HUDEP-2 (cell line): ENCODE measurements around the gene CCDC3.

Experiments
- DNase-seq, 76 experiments: peaks; one replicate each; lab custom pipeline; 2025; ENCODE audit not compliant: unreplicated experiment in 76 of 76; lab: John Stamatoyannopoulos, UW

CCDC3 gene

GRCh38 chr10:12965571-12965970, 35.9 kb downstream of the CCDC3 start:
- DNase-seq = no peak

GRCh38 chr10:12962556-12962955, 39.0 kb downstream of the CCDC3 start:
- DNase-seq = no peak

GRCh38 chr10:12961416-12962205, 39.9 kb downstream of the CCDC3 start:
- DNase-seq = no peak

- no peak for DNase-seq
Measured at GRCh38 chr10:12960941-12961340, 40.6 kb downstream of the CCDC3 start.

DNA sequence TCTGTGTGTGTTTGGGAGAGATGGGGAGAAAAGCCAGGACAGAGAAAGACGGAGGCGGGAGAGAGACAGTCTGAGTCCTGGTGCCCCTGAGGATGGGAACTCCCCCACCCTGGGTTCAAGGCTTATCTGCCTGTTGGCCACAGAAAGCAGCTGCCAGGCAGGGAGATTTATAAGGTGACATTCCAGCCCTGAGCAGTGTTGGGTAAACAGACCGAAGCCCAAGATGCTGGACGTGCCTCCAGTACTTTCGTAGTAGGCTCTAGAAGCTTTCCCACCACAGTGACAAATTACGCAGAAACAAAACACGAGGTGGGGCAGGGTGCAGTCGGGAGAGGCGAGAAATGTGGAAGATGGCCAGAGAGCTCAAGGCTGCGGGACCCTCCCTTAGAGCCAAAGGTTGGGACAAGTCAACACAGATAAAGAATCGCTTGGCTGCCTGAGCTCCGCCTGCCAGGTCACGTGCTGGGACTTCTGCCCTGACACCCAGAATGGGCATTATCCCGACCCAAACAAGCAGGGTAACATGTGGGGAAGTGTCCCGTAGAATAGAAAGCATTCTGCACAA, 41.1 kb downstream of the CCDC3 start:
- no peak for DNase-seq

GRCh38 chr10:12958546-12959110, 42.9 kb downstream of the CCDC3 start:
- DNase-seq = no peak

GRCh38 chr10:12957081-12957480, 44.4 kb downstream of the CCDC3 start:
- no peak for DNase-seq

- no peak for DNase-seq
Measured at GRCh38 chr10:12954866-12955265, 46.6 kb downstream of the CCDC3 start.

DNA sequence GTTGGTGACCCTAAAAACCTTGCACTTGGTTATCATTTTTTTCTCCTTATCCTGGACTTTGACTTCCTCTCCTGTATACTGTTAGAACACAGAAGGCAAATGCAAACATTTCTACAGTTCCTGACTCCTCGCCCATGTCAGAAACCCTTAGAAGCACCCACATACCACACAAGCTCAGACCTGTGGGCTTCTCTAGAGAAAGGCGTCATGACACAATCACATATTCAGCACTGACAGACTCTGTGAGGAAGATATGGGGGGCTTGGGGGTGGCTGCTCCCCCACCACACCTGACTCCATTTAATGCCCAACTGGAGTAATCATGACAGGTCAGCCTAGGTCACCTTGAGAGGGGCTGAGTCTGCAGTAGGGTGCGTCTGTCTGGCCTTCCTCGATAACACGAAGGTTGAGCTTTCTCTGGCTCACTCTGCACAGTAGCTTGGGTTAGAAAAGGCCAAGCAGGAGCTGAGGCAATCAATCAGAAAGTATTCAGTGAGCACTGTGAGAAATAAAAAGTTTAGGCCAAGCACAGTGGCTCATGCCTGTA, 50.9 kb downstream of the CCDC3 start:
- DNase-seq = peak in 3 of 76 experiments; percentile 4 to 20 (median 10)

- DNase-seq = peak in 1 of 76 experiments; percentile 2
Measured at GRCh38 chr10:12949248-12949647, 52.3 kb downstream of the CCDC3 start.

DNA sequence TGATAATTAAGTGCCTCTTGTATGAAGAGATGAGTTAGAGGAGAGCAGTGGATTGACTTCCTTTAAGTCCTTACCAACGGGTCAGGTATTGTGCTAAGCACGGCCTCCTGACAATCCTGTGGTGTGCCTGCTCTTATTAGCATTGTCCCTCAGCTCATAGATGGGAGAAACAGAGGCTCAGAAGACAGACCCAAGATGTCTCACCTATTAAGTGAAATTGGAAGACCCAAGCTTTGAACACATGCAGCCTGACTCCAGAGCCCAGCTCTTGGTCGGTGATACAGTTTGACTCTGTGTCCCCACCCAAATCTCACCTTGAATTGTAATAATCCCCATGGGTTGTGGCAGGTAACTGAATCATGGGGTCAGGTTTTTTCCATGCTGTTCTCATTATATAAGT, 53.8 kb downstream of the CCDC3 start:
- no peak for DNase-seq

- no peak for DNase-seq
Measured at GRCh38 chr10:12946372-12946771, 55.1 kb downstream of the CCDC3 start.

DNA sequence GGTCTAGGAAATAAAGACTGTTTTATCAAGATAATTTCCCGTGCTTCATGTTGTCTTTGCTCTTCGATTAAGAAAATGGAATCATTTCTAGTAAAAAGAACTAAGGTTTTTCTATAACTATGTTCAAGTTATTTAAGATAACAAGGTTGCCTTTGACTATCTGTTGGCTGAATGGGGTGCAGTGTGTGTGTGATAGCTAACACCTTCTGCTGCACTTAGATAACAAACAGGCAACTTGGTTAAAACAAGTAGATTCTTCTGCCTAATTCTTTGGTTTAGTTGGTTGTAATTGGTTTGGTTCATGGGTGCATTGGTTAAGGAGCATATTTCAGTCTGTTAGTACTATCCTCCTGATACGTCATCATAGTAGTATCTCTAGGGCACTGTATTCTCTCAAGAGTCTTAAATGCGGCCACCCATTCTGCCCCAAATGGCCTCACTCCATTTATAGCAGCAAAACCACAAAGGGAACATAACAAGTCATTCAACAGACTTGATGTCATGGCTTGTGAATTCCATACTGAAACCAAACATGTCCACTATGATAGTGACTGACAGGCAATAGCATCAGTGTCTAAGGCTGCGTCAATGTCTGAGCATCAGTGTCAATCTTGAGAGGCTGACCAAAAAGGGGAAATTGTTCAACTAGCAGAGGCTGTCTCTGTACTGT, 55.7 kb downstream of the CCDC3 start:
- peak in 16 of 76 experiments; percentile 2 to 62 (median 23) for DNase-seq

DNA sequence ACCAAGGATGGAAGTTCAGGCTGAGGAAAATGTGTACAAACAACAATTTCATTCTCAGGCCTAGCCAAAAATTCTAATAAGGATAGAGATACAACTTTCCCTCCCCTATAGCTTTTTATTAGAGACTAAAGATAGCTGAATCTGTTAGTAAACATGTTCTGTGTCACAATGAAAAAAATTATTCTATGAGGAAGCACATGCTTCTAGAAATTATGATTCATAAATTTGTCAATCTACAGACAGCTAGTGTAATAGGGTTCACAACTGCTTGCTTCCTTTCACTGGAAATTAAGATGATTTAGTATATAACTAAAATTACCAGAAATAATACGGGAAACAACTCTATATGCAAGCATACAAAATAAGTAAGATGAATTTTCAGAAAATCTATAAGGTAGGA, 56.6 kb downstream of the CCDC3 start:
- no peak for DNase-seq

DNA sequence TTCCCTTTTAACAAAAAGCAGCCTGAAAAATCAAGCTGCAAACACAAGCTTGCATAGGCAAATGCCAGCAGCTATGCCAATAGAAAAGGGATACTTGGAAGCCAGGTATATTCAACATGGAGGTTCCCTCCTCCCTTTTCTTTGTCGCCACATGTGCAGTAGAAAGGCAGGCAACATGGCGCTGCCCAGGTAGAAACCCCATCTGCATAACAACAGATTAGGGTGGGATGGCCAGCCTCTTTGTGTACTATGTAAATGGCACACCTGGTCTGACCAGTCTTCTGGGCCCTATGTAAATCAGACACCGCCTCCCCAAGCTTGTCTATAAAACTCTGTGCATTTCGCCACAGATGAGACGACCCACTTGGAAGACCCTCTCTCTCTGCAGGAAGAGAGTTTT, 58.1 kb downstream of the CCDC3 start:
- DNase-seq = no peak

DNA sequence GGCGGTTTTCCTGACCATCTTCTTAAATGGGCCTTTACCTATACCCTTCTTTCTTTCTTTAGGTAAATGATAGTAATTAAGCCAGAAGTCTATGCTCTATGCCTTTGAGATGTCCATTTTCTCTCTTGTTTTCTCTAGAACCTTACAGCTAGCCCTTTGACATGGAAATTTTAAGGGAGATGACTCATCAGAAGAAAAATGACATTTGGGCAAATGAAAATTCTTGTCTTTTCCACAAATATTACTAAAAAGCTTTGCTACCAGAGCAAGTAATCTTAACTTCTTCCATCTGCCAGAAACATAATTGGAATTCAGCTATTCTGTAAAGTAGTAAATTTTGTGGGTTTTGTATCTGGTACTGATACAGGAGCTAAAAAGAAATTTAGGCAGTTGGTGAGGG, 59.5 kb downstream of the CCDC3 start:
- DNase-seq = no peak

GRCh38 chr10:12940791-12941190, 60.7 kb downstream of the CCDC3 start:
- no peak for DNase-seq

DNA sequence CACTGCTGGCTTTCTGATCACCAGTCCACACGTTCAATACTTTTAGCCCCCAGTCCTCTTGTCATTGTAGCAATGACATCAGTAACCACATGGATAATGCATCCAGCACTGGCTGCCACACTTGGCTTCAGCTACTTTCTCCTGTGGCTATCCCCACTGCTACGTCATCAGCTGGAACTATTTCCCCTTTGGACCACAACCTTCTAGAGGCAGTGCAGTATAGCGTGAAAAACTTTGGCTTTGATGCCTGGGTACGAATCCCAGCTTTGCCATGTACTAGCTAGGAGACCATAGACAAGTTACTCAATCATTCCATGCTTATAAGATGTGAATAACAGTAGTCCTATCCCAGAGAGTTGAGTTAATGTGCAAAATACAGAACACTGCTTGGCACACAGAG, 63.2 kb downstream of the CCDC3 start:
- no peak for DNase-seq

DNA sequence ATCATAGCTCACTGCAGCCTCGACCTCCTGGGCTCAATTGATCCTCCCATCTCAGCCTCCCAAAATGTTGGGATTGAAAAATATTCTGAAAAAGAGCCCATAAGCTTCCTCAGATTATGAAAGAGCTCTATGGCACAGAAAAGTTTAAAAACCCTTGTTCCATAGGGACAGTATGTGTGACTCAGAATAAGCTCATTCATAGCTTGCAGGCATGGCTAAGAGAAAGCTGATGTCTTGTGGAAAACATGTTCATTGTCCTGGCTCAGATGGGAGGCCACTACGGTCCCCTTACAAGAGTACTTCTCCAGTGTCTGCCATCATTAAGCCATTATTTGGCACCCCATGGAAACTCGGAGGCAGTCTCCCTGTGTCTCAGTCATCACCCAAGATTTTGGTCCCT, 64.0 kb downstream of the CCDC3 start:
- no peak for DNase-seq

DNA sequence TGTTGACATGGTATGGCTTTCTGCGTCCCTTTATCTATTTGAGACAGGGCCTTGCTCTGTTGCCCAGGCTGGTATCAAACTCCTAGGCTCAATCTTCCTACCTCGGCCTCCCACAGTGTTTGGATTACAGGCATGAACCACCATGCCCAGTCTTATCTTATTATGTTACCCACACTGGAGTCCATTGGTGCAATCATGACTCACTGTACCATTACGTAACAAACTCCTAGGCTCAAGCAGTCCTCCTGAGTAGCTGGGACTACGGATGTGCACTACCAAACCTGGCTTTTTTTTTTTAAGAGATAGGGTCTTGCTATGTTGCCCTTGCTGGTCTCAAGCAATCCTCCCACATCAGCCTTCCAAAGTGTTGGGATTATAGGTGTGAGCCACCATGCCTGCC, 66.7 kb downstream of the CCDC3 start:
- no peak for DNase-seq

- DNase-seq = no peak
Measured at GRCh38 chr10:12929381-12929780, 72.1 kb downstream of the CCDC3 start.
